ENCODE results near the gene LPIN1.
A peak's percentile ranks its signal among the peaks of the same experiment; 100 is the strongest.

The LPIN1 gene

DNA sequence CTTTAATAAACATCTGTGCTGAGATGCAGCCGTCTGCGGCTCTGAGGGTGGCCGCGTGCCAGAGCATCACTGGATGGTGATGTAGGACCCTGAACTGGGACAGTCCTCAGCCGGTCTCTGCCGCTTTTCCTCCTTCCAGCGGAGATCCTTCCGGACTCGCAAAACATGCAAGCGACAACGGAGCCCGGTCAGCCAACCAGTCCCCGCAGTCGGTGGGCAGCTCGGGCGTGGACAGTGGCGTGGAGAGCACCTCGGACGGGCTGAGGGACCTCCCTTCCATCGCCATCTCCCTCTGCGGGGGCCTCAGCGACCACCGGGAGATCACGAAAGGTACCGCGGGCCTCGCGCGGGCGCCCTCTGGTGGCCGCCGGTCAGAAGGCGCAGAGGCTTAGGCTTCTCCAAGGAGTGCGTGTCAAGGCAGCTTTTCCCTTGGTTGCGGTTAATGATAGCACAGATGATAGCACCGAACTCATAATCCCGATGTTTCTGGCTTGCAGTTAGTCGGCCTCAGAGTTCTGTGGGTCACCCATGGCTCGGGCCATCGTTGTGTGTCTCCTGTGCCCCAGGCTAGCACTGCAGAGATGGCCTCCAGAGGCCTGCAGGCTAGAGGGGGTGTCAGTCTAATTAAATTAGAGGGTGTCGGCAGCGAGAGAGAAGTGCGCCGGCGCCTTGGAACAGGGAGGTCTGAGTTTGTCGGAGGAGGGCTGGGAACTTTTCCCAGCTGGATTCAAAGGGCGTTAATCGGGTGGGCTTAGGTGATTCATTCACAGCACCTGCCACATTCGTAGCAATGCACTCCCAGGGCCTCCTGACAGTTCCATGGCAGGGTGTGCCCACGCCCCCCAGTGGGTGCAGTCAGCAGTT is 38.5 kb downstream of the LPIN1 start:
- H3K27ac ChIP-seq, result no peak overlapping the region
- TF ChIP-seq, protein P1, sequence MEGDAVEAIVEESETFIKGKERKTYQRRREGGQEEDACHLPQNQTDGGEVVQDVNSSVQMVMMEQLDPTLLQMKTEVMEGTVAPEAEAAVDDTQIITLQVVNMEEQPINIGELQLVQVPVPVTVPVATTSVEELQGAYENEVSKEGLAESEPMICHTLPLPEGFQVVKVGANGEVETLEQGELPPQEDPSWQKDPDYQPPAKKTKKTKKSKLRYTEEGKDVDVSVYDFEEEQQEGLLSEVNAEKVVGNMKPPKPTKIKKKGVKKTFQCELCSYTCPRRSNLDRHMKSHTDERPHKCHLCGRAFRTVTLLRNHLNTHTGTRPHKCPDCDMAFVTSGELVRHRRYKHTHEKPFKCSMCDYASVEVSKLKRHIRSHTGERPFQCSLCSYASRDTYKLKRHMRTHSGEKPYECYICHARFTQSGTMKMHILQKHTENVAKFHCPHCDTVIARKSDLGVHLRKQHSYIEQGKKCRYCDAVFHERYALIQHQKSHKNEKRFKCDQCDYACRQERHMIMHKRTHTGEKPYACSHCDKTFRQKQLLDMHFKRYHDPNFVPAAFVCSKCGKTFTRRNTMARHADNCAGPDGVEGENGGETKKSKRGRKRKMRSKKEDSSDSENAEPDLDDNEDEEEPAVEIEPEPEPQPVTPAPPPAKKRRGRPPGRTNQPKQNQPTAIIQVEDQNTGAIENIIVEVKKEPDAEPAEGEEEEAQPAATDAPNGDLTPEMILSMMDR (conservative IDR thresholded peaks at IDR 0.05), result peak; percentile 92
- TF ChIP-seq ZFX (IDR thresholded peaks at IDR 0.05), result no peak

DNA sequence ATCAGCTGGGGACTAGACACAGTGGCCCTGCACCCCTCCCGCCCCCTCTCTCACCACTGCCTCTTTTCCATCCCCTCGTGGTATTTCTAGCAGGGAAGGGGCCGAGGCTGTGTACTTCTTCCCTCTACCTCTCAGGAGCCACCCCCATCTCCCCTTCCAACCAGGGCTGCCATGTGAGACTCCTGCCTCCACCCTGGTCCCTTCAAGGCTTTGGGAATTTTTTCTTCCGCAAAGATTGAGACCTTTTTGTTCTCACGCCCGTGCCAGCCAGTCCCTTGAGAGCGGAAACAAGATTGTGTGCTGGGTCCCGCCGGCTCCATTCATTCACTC is 39.1 kb downstream of the LPIN1 start:
- no peak overlapping the region for H3K27ac ChIP-seq

DNA sequence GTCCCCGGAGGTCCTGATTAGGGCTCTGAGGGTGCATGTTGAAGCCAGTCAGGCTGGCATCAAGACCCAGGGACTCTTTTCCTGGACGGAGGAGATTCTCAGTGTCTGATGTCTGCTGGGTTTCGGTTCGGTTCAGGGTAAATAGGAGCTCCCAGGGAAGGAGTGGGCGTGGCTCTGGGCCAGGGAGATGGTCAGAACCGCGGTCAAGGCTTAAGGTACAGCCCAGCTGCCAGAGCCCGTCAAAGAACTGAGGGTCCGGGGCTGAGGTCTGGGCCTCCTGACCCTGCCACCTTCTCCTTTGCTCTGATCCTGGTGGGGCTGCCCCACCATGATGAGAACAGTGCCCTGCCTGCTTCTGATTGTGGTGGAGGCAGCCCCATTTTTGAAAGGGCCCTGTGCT is 39.8 kb downstream of the LPIN1 start:
- TF ChIP-seq, protein P1 (conservative IDR thresholded peaks at IDR 0.05), result no peak
- no peak for TF ChIP-seq ZFX (IDR thresholded peaks at IDR 0.05)
- no peak overlapping the region for H3K27ac ChIP-seq

More for the DNA sequence above, 39.1 kb downstream of the LPIN1 start:
- TF ChIP-seq, protein P1 (conservative IDR thresholded peaks at IDR 0.05), result no peak
- TF ChIP-seq ZFX (IDR thresholded peaks at IDR 0.05), result no peak

DNA sequence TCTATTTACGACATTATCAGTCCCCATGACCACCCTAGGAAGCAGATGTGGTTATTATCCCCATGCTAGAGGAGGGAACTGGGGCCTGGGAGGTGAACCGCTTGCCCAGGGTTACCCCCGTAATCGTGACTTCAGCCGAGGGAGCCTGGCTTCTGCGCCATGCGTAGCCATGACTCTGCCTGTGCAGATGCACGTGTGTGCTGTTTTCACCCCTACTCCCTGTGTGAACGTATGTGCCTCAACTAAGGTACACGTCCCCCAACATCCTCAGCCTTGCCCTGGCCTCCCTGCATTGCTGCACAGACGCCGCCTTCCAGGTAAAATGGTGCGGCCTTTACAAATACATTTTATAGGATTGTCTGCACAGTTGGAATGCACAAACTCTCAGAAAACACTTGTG is 40.2 kb downstream of the LPIN1 start:
- TF ChIP-seq, protein P1 (conservative IDR thresholded peaks at IDR 0.05), result no peak
- TF ChIP-seq ZFX (IDR thresholded peaks at IDR 0.05), result no peak
- no peak overlapping the region for H3K27ac ChIP-seq

DNA sequence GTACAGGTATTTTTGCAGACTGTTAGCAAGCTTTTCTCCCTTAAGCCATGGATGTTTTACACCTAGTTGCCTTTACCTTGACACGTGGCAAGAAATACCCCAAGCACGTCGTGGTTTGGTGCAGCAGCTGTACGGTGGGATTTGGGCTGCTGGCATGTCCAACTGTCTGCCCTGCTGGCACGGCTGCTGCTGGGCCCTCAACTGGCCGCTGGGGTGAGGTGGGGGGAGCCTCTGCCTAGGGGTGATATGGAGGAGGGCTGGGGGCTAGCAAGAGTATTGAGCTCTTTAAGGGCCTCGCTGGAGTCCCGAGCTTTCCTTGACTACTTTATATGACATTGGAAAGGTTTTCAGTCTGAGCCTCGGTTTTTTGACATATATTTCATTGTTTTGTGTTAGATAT is 41.6 kb downstream of the LPIN1 start:
- no peak overlapping the region for H3K27ac ChIP-seq
- TF ChIP-seq, protein P1 (conservative IDR thresholded peaks at IDR 0.05), result no peak
- TF ChIP-seq ZFX (IDR thresholded peaks at IDR 0.05), result no peak

DNA sequence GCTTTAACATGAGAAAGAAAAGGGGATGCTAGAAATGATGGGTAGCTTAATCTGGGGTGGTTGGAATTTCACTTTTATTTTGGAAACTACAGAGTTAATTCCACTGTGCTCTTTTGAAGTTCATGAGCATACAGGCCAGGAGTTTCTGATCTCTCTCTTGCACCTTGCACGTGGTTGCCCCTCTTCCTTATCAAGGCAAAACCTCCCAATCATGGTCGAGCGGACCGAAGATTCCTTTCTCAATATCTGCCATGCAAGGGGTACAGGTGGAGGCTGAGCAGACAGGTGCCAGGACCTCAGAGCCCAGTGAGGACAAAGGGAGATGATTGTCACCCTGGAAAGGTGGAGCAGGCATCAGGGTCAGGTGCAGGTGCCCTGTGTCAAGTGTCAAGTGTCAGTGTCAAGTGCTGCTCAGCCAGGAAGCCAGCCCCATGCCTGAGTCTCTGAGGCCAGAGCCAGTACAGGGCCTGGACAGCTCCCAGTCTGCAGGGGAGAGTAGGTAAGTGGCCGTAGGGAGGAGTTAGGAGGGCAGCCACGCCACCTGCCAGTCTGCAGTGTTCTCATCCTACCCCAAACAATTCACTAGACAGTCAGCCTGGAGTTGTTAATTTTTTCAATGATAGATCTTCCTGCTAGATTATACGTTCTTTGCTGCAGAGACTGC is 42.2 kb downstream of the LPIN1 start:
- H3K27ac ChIP-seq, result no peak overlapping the region
- TF ChIP-seq, protein P1 (conservative IDR thresholded peaks at IDR 0.05), result no peak
- TF ChIP-seq ZFX (IDR thresholded peaks at IDR 0.05), result no peak

DNA sequence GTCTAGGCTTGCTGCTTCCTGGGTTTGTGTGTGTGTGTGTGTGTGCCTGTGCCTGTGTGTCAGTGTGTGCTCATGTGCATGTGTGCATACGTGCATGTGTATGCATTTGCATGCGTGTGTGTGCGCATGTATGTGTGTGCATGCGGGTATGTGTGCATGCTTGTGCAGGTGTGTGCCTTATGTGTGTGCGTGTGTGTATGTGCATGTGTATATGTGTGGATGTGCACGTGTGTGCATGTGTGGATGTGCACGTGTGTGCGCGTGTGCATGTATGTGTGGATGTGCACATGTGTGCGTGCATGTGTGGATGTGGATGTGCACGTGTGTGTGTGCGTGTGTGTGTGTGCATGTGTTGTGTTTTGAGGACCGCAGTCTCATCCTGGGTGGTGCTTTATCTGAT is 42.8 kb downstream of the LPIN1 start:
- TF ChIP-seq, protein P1 (conservative IDR thresholded peaks at IDR 0.05), result no peak
- no peak for TF ChIP-seq ZFX (IDR thresholded peaks at IDR 0.05)
- H3K27ac ChIP-seq, result no peak overlapping the region
